ENCODE results near the gene MRPS27.

MRPS27 gene

DNA sequence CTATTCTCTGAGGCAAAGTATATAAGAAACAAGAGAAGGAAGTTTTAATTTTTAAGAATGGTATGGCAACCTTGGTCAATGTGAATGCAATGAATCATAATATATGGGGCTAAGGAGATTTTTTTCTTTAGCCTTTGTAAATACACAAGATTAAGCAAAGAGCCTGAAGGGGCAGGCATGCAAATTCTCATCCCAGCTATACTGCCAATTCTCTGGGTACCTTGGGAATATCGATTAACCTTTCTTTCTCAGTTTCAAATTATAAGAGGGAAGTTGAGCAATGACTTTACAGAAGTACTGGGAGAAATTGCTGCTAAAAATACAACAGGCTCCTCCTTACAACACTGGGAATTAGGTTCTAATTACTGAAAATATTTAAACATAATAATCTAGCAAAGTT, 97.5 kb downstream of the MRPS27 start:
- H4K8ac ChIP-seq (ENCODE audit: low read depth, low read length), result no peak overlapping the region
- no peaks in the 10 kb centered on the region for H3K79me1 ChIP-seq (ENCODE audit: low read depth, low read length)
- no peak overlapping the region for H2BK120ac ChIP-seq (ENCODE audit: low read depth, low read length)
- H3K18ac ChIP-seq (ENCODE audit: low read length), result no peak overlapping the region
- no peak overlapping the region for H2BK12ac ChIP-seq (ENCODE audit: low read length)
- no peak overlapping the region for H3K4me2 ChIP-seq (ENCODE audit: insufficient read depth, low read length, poor library complexity, severe bottlenecking)
- no peak overlapping the region for H2BK15ac ChIP-seq (ENCODE audit: low read length)
- no peak overlapping the region for H3K9ac ChIP-seq (ENCODE audit: low read depth, low read length, poor library complexity)
- peaks cover 25 to 96% of the 10 kb centered on the region in 2 donors for H3K36me3 ChIP-seq (replicated peaks in 1 of 2; ENCODE audit: control insufficient read depth in 2 of 2, insufficient read depth in 2 of 2, low read length in 2 of 2)
- WGBS, 2 donors (ENCODE audit: extremely low coverage in 2 of 2, insufficient read length in 2 of 2, insufficient replicate concordance in 1 of 2), result no CpG with 5 or more reads among the region's 1 CpG
- H2AK5ac ChIP-seq (ENCODE audit: low read depth, low read length), result no peak overlapping the region
- no peaks in the 10 kb centered on the region for H3K27me3 ChIP-seq (ENCODE audit: control insufficient read depth in 3 of 3, insufficient read depth in 3 of 3, low read depth in 1 of 3, low read length in 3 of 3)
- no peaks in the 10 kb centered on the region for H3K9me3 ChIP-seq (replicated peaks in 1 of 2; ENCODE audit: control insufficient read depth in 2 of 2, insufficient read depth in 1 of 2, low read depth in 1 of 2, low read length in 2 of 2)
- H3K23ac ChIP-seq (ENCODE audit: low read depth, low read length, poor library complexity), result no peak overlapping the region
- no peak for DNase-seq (ENCODE audit: low spot score)
- no peak overlapping the region for H2BK5ac ChIP-seq (ENCODE audit: low read length)
- H3K27ac ChIP-seq (replicated peaks; ENCODE audit: low read length), result no peak overlapping the region
- peaks cover 3 to 7% of the 10 kb centered on the region in 2 donors for H3K4me1 ChIP-seq (ENCODE audit: control insufficient read depth in 2 of 2, insufficient read depth in 1 of 2, low read depth in 1 of 2, low read length in 2 of 2)
- no peak overlapping the region for H2AFZ ChIP-seq (ENCODE audit: low read length)
- H3K4ac ChIP-seq (ENCODE audit: low read length), result no peak overlapping the region
- no peak overlapping the region for H4K91ac ChIP-seq (ENCODE audit: low read depth, low read length, poor library complexity)
- no peak overlapping the region for H3K14ac ChIP-seq (ENCODE audit: low read length)
- no peak overlapping the region for H3K4me3 ChIP-seq (ENCODE audit: low read length in 2 of 2)

DNA sequence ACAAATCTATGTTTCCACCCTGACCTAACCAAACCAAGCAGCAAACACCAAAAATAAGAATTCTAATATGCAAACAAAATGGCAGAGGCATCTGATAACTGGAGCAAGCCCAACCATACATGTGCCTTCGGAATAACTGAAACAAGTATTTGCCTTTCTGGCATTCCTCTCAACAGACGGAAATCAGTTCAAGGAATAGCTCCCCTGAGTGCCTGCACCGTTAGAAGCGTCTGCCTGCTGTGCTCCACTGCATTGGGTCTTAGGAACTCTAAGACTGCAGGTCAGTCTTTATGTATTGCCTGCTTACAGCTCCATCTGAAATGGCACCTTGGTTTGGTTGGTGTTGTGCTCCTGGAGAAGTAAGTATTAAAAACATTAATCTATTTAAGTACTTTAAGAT, 98.5 kb downstream of the MRPS27 start:
- no peak overlapping the region for H2AFZ ChIP-seq (ENCODE audit: low read length)
- no peaks in the 10 kb centered on the region for H3K27me3 ChIP-seq (ENCODE audit: control insufficient read depth in 3 of 3, insufficient read depth in 3 of 3, low read depth in 1 of 3, low read length in 3 of 3)
- no peak for DNase-seq (ENCODE audit: low spot score)
- H3K18ac ChIP-seq (ENCODE audit: low read length), result no peak overlapping the region
- H2BK5ac ChIP-seq (ENCODE audit: low read length), result no peak overlapping the region
- H2BK15ac ChIP-seq (ENCODE audit: low read length), result no peak overlapping the region
- no peak overlapping the region for H2BK12ac ChIP-seq (ENCODE audit: low read length)
- H3K23ac ChIP-seq (ENCODE audit: low read depth, low read length, poor library complexity), result no peak overlapping the region
- no peaks in the 10 kb centered on the region for H3K9me3 ChIP-seq (replicated peaks in 1 of 2; ENCODE audit: control insufficient read depth in 2 of 2, insufficient read depth in 1 of 2, low read depth in 1 of 2, low read length in 2 of 2)
- H4K91ac ChIP-seq (ENCODE audit: low read depth, low read length, poor library complexity), result no peak overlapping the region
- peaks cover 0 to 6% of the 10 kb centered on the region in 2 donors for H3K4me1 ChIP-seq (ENCODE audit: control insufficient read depth in 2 of 2, insufficient read depth in 1 of 2, low read depth in 1 of 2, low read length in 2 of 2)
- no peak overlapping the region for H3K14ac ChIP-seq (ENCODE audit: low read length)
- H3K79me1 ChIP-seq (ENCODE audit: low read depth, low read length), result no peaks in the 10 kb centered on the region
- H4K8ac ChIP-seq (ENCODE audit: low read depth, low read length), result no peak overlapping the region
- peaks cover 27 to 100% of the 10 kb centered on the region in 2 donors for H3K36me3 ChIP-seq (replicated peaks in 1 of 2; ENCODE audit: control insufficient read depth in 2 of 2, insufficient read depth in 2 of 2, low read length in 2 of 2)
- no peak overlapping the region for H3K4ac ChIP-seq (ENCODE audit: low read length)
- no peak overlapping the region for H3K4me3 ChIP-seq (ENCODE audit: low read length in 2 of 2)
- H2AK5ac ChIP-seq (ENCODE audit: low read depth, low read length), result no peak overlapping the region
- H3K27ac ChIP-seq (replicated peaks; ENCODE audit: low read length), result no peak overlapping the region
- no peak overlapping the region for H2BK120ac ChIP-seq (ENCODE audit: low read depth, low read length)
- WGBS, 2 donors (ENCODE audit: extremely low coverage in 2 of 2, insufficient read length in 2 of 2, insufficient replicate concordance in 1 of 2), result no CpG with 5 or more reads among the region's 4 CpGs
- H3K9ac ChIP-seq (ENCODE audit: low read depth, low read length, poor library complexity), result no peak overlapping the region
- H3K4me2 ChIP-seq (ENCODE audit: insufficient read depth, low read length, poor library complexity, severe bottlenecking), result no peak overlapping the region

DNA sequence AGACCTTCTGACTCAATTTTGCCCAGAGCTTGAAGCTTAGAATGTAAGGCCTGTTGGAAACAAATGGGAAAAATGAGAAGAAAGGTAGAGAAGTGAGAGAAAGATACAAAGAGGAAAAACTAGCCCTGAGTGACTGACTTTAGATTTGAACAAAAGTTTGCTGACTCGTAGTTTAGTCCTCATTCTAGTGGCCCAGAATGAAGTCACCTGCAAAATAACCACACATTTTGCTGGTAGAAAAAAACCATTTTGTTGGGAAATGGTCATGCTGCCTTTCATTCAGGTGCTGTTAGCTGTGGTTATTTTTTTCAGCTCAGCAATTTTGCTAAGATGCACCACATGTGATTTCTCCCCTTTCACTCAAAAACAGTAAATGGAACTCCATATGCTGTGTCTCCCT, 98.9 kb downstream of the MRPS27 start:
- Histone ChIP-seq H3K4ac (ENCODE audit: low read length) (no peak overlapping the region), H2AK5ac (ENCODE audit: low read depth, low read length) (no peak overlapping the region), H3K4me3 (ENCODE audit: low read length in 2 of 2) (no peak overlapping the region), H4K8ac (ENCODE audit: low read depth, low read length) (no peak overlapping the region), H3K36me3 (replicated peaks in 1 of 2; ENCODE audit: control insufficient read depth in 2 of 2, insufficient read depth in 2 of 2, low read length in 2 of 2) (peaks cover 27 to 97% of the 10 kb centered on the region in 2 donors), H3K14ac (ENCODE audit: low read length) (no peak overlapping the region), H2AFZ (ENCODE audit: low read length) (no peak overlapping the region), H4K91ac (ENCODE audit: low read depth, low read length, poor library complexity) (no peak overlapping the region), H3K4me2 (ENCODE audit: insufficient read depth, low read length, poor library complexity, severe bottlenecking) (no peak overlapping the region), H3K9me3 (replicated peaks in 1 of 2; ENCODE audit: control insufficient read depth in 2 of 2, insufficient read depth in 1 of 2, low read depth in 1 of 2, low read length in 2 of 2) (no peaks in the 10 kb centered on the region), H2BK15ac (ENCODE audit: low read length) (no peak overlapping the region), H3K18ac (ENCODE audit: low read length) (no peak overlapping the region), H3K9ac (ENCODE audit: low read depth, low read length, poor library complexity) (no peak overlapping the region), H3K27me3 (ENCODE audit: control insufficient read depth in 3 of 3, insufficient read depth in 3 of 3, low read depth in 1 of 3, low read length in 3 of 3) (no peaks in the 10 kb centered on the region), H3K27ac (replicated peaks; ENCODE audit: low read length) (no peak overlapping the region), H2BK120ac (ENCODE audit: low read depth, low read length) (no peak overlapping the region), H3K4me1 (ENCODE audit: control insufficient read depth in 2 of 2, insufficient read depth in 1 of 2, low read depth in 1 of 2, low read length in 2 of 2) (peaks cover 0 to 8% of the 10 kb centered on the region in 2 donors), H3K23ac (ENCODE audit: low read depth, low read length, poor library complexity) (no peak overlapping the region), H2BK5ac (ENCODE audit: low read length) (no peak overlapping the region), H2BK12ac (ENCODE audit: low read length) (no peak overlapping the region), H3K79me1 (ENCODE audit: low read depth, low read length) (no peaks in the 10 kb centered on the region)
- WGBS, 2 donors (ENCODE audit: extremely low coverage in 2 of 2, insufficient read length in 2 of 2, insufficient replicate concordance in 1 of 2), result no CpG with 5 or more reads among the region's 1 CpG
- no peak for DNase-seq (ENCODE audit: low spot score)

DNA sequence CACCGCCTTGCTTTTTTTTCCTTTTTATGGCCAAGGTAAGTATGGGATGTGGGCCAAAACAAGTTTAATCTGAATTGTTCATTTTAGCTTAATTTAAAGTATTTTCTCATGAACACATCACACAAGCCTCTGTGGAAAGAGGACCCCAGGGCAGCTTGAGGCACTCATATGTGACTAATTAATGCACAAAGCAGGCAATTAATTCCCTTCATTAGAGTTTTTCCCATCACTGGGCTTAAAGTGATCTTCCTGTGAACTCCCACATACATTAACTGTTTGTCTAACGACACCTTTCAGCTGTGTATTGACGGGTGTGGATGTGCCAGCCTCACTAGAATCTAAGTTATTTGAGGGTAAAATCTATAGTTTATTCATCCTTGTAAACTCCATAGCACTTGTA, 103.3 kb downstream of the MRPS27 start:
- no peak overlapping the region for H3K23ac ChIP-seq (ENCODE audit: low read depth, low read length, poor library complexity)
- no peak overlapping the region for H2BK15ac ChIP-seq (ENCODE audit: low read length)
- peaks cover 0 to 8% of the 10 kb centered on the region in 2 donors for H3K4me1 ChIP-seq (ENCODE audit: control insufficient read depth in 2 of 2, insufficient read depth in 1 of 2, low read depth in 1 of 2, low read length in 2 of 2)
- H4K91ac ChIP-seq (ENCODE audit: low read depth, low read length, poor library complexity), result no peak overlapping the region
- H3K4me3 ChIP-seq (ENCODE audit: low read length in 2 of 2), result no peak overlapping the region
- no peak overlapping the region for H4K8ac ChIP-seq (ENCODE audit: low read depth, low read length)
- H3K14ac ChIP-seq (ENCODE audit: low read length), result no peak overlapping the region
- no peak overlapping the region for H3K27ac ChIP-seq (replicated peaks; ENCODE audit: low read length)
- DNase-seq (ENCODE audit: low spot score), result no peak
- no peak overlapping the region for H2BK120ac ChIP-seq (ENCODE audit: low read depth, low read length)
- no peaks in the 10 kb centered on the region for H3K9me3 ChIP-seq (replicated peaks in 1 of 2; ENCODE audit: control insufficient read depth in 2 of 2, insufficient read depth in 1 of 2, low read depth in 1 of 2, low read length in 2 of 2)
- no peak overlapping the region for H2BK5ac ChIP-seq (ENCODE audit: low read length)
- no peak overlapping the region for H2BK12ac ChIP-seq (ENCODE audit: low read length)
- H3K18ac ChIP-seq (ENCODE audit: low read length), result no peak overlapping the region
- WGBS, 2 donors (ENCODE audit: extremely low coverage in 2 of 2, insufficient read length in 2 of 2, insufficient replicate concordance in 1 of 2), result no CpG with 5 or more reads among the region's 3 CpGs
- H3K36me3 ChIP-seq (replicated peaks in 1 of 2; ENCODE audit: control insufficient read depth in 2 of 2, insufficient read depth in 2 of 2, low read length in 2 of 2), result peaks cover 18 to 54% of the 10 kb centered on the region in 2 donors
- H3K4ac ChIP-seq (ENCODE audit: low read length), result no peak overlapping the region
- H3K4me2 ChIP-seq (ENCODE audit: insufficient read depth, low read length, poor library complexity, severe bottlenecking), result no peak overlapping the region
- no peak overlapping the region for H2AFZ ChIP-seq (ENCODE audit: low read length)
- no peak overlapping the region for H3K9ac ChIP-seq (ENCODE audit: low read depth, low read length, poor library complexity)
- no peaks in the 10 kb centered on the region for H3K79me1 ChIP-seq (ENCODE audit: low read depth, low read length)
- no peaks in the 10 kb centered on the region for H3K27me3 ChIP-seq (ENCODE audit: control insufficient read depth in 3 of 3, insufficient read depth in 3 of 3, low read depth in 1 of 3, low read length in 3 of 3)
- no peak overlapping the region for H2AK5ac ChIP-seq (ENCODE audit: low read depth, low read length)
